Measurements from ENCODE around the gene C1orf226.
"Not testable (repeated sequence)": the region's sequence is repeated elsewhere in the genome, so short reads cannot be mapped to it uniquely, and the experiment has no call there.

Gene C1orf226

GRCh38 chr1:162416215-162416614, 34.7 kb downstream of the C1orf226 start:
- DNase-seq = no peak

- no peak for DNase-seq
Observed at GRCh38 chr1:162416909-162417308, 35.4 kb downstream of the C1orf226 start.

- DNase-seq = no peak
Observed at GRCh38 chr1:162417650-162418049, 36.1 kb downstream of the C1orf226 start.

- not testable (repeated sequence) for DNase-seq
Observed at GRCh38 chr1:162418584-162418983, 37.1 kb downstream of the C1orf226 start.

GRCh38 chr1:162419450-162419931, 38.0 kb downstream of the C1orf226 start:
- DNase-seq = not testable (repeated sequence)

- no peak for DNase-seq
Observed at GRCh38 chr1:162420120-162420519, 38.6 kb downstream of the C1orf226 start.

GRCh38 chr1:162421258-162422164, 40.0 kb downstream of the C1orf226 start:
- DNase-seq = no peak

GRCh38 chr1:162422662-162423375, 41.3 kb downstream of the C1orf226 start:
- DNase-seq = no peak

GRCh38 chr1:162430583-162430982, 49.1 kb downstream of the C1orf226 start:
- no peak for DNase-seq

GRCh38 chr1:162432977-162433713, 51.6 kb downstream of the C1orf226 start:
- not testable (repeated sequence) for DNase-seq

All from NCI-H2081 treated with DMSO at 0.1 percent for 48 hours (cell line).